ENCODE measurements around the gene DSCAML1. TPM values are rescaled to one million over a fixed set of nuclear protein-coding genes. Genes with fewer than 3 reads are reported as not detected.

The DSCAML1 gene
- total and polyA plus RNA-seq, 2 experiments from 2014 or later, result not detected

DNA sequence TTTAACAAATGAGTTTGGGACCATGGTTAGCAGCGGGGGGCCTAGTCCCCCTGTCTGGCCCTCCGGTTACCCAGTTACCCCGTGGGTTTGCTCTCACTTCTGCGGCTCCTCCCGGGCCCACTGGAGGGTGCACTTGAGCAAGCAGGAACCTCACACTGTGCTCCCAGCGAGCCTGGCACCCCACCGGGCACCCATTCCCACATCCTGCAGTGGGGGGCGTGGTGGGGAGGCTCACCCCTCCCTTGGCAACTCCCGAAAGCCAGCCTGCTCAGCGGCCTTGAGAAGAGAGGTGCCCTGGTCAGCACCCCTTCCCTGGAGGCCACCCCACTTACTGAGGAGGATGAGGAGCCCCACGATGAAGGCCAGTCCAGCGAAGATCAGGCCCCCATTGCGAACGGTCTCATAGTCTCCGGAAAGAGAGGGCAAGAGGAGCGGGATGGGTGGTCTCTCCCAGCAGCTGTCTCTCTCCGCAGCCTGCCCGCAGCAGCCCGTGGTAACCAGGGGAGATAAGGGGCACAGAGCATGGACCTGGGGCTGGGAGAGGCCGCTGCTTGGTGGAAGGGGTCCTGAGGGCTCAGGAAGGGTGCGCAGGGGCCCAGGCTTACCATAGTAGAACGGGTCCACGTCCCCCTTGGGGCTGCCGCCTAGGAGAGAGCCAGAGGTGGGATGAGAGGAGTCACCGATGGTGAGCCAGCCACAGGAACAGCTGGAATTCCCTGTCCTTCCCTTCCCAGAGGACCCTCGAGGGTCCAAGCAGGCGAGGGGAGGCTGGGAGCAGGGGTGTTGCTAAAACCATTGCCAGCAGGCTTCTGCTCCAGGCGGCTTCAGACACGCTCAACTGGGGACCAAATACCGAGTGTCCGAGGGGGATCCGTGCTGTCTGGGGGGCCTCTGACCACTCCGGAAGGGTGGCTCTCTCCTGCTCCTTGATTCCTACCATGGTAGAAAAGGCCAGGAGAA lies 25.3 kb upstream of the DSCAML1 start:
- H3K4me2 ChIP-seq (ENCODE audit: unreplicated experiment), result no peak overlapping the region
- DNase-seq, result peak; percentile 41
- in situ Hi-C loops (cut with MboI), result no loop called here
- no peak overlapping the region for H3K27ac ChIP-seq
- 61 to 67% methylated on average over 32 to 33 of the region's 33 CpGs for WGBS, 2 experiments (ENCODE audit: low coverage in 1 of 2, low lambda C conversion rate in 2 of 2, missing lambda C conversion rate in 2 of 2)
- no peak overlapping the region for H3K9ac ChIP-seq
- 0 out of 2 replicates have a peak, but pooled peaks cover 11% of the 10 kb centered on the region for H3K27me3 ChIP-seq (replicated peaks; ENCODE audit: insufficient read depth)
- no peak overlapping the region for H2AFZ ChIP-seq
- no peaks in the 10 kb centered on the region for H3K9me3 ChIP-seq (ENCODE audit: low read depth)
- no peaks in the 10 kb centered on the region for H3K4me1 ChIP-seq (ENCODE audit: insufficient read depth)
- H3K79me2 ChIP-seq (ENCODE audit: insufficient read depth), result no peaks in the 10 kb centered on the region
- H3K4me3 ChIP-seq, result no peak overlapping the region
- TF ChIP-seq EZH2 (IDR thresholded peaks at IDR 0.05; ENCODE audit: insufficient read depth, poor library complexity, severe bottlenecking) (no peak), EZH2phosphoT487 (IDR thresholded peaks at IDR 0.05; ENCODE audit: insufficient read depth, low read depth) (no peak)
- no peaks in the 10 kb centered on the region for H3F3A ChIP-seq (ENCODE audit: insufficient read depth)
- no peaks in the 10 kb centered on the region for H3K36me3 ChIP-seq (ENCODE audit: low read depth)
- no peaks in the 10 kb centered on the region for H4K20me1 ChIP-seq (ENCODE audit: insufficient read depth)
- H3K9me2 ChIP-seq (ENCODE audit: insufficient read depth), result no peaks in the 10 kb centered on the region

DNA sequence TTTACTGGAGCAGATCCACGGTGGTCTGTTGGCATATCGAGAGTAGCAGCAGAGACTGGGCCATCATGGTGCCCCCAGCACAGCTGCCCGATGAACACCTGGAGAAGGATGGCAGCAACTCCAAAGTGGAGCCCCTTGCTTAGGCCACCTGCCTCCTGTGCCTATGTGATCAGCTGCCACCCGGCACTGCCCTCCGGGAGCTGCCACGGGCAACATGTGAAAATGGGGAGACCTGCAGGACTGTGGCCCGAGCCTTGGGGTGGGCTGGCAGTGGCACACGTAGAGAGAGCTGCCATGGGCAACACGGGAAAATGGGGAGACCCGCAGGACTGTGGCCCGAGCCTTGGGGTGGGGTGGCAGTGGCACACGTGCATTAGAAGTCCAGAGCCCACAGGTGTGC lies 24.4 kb upstream of the DSCAML1 start:
- Histone ChIP-seq H4K20me1 (ENCODE audit: insufficient read depth) (no peaks in the 10 kb centered on the region), H3K27me3 (replicated peaks; ENCODE audit: insufficient read depth) (0 out of 2 replicates have a peak, but pooled peaks cover 6% of the 10 kb centered on the region), H3K36me3 (ENCODE audit: low read depth) (no peaks in the 10 kb centered on the region), H3K4me2 (ENCODE audit: unreplicated experiment) (no peak overlapping the region), H3F3A (ENCODE audit: insufficient read depth) (no peaks in the 10 kb centered on the region), H2AFZ (no peak overlapping the region), H3K9me3 (ENCODE audit: low read depth) (no peaks in the 10 kb centered on the region), H3K79me2 (ENCODE audit: insufficient read depth) (no peaks in the 10 kb centered on the region), H3K27ac (no peak overlapping the region), H3K9ac (no peak overlapping the region), H3K4me3 (no peak overlapping the region), H3K4me1 (ENCODE audit: insufficient read depth) (no peaks in the 10 kb centered on the region), H3K9me2 (ENCODE audit: insufficient read depth) (no peaks in the 10 kb centered on the region)
- no peak for DNase-seq
- 60 to 71% methylated on average over 11 to 12 of the region's 12 CpGs for WGBS, 2 experiments (ENCODE audit: low coverage in 1 of 2, low lambda C conversion rate in 2 of 2, missing lambda C conversion rate in 2 of 2)
- no peak for TF ChIP-seq EZH2 (IDR thresholded peaks at IDR 0.05; ENCODE audit: insufficient read depth, poor library complexity, severe bottlenecking)
- TF ChIP-seq EZH2phosphoT487 (IDR thresholded peaks at IDR 0.05; ENCODE audit: insufficient read depth, low read depth), result no peak
- in situ Hi-C loops (cut with MboI), result no loop called here

DNA sequence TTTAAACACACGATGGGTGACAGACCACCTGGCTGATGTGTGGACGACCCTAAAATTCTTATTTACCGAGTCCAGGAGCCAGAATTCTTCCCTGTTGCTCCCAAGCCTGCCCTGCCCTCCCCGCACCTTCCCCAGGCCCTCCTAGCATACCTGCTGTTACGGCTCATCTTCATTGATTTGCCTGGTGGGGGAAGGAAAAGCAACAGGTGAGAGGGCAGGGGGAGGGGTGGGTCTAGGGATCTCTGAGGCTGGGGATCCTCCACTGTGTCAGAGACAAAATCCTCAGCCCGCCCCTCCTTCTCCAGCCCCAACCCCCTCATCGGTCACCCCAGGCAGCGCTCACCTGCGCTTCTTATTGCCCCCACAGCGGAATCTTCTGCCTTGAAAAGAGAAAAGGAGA lies 23.5 kb upstream of the DSCAML1 start:
- Histone ChIP-seq H3F3A (ENCODE audit: insufficient read depth) (no peaks in the 10 kb centered on the region), H3K9me3 (ENCODE audit: low read depth) (no peaks in the 10 kb centered on the region), H3K9ac (no peak overlapping the region), H3K9me2 (ENCODE audit: insufficient read depth) (no peaks in the 10 kb centered on the region), H3K36me3 (ENCODE audit: low read depth) (no peaks in the 10 kb centered on the region), H3K4me3 (no peak overlapping the region), H3K4me2 (ENCODE audit: unreplicated experiment) (no peak overlapping the region), H2AFZ (no peak overlapping the region), H3K27ac (no peak overlapping the region), H3K4me1 (ENCODE audit: insufficient read depth) (no peaks in the 10 kb centered on the region), H3K27me3 (replicated peaks; ENCODE audit: insufficient read depth) (0 out of 2 replicates have a peak, but pooled peaks cover 5% of the 10 kb centered on the region), H4K20me1 (ENCODE audit: insufficient read depth) (no peaks in the 10 kb centered on the region), H3K79me2 (ENCODE audit: insufficient read depth) (no peaks in the 10 kb centered on the region)
- no peak for TF ChIP-seq EZH2 (IDR thresholded peaks at IDR 0.05; ENCODE audit: insufficient read depth, poor library complexity, severe bottlenecking)
- no peak for TF ChIP-seq EZH2phosphoT487 (IDR thresholded peaks at IDR 0.05; ENCODE audit: insufficient read depth, low read depth)
- in situ Hi-C loops (cut with MboI), result no loop called here
- DNase-seq, result no peak
- WGBS, 2 experiments (ENCODE audit: low coverage in 1 of 2, low lambda C conversion rate in 2 of 2, missing lambda C conversion rate in 2 of 2), result 69 to 77% methylated on average over 8 to 10 of the region's 10 CpGs

DNA sequence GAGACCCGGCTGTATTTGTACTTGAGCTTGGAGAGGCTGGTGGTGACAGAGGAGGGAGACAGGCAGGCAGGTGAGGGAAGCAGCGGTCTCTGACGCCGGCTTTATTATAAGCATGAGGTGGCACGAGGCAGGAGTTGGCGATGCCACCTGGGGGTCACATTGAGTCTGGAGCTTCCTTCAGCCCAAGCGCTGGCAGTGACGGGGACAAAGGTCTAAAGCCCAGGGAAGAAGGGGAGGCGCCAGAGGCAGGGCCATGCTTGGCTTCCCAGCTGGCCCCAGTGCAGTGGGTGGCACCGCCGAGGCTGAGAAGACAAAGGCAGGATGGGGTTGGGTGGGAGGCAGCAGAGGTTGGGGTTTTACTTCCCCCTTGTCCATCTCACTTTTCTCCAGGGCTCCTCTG lies 23.1 kb upstream of the DSCAML1 start:
- no peaks in the 10 kb centered on the region for H3K4me1 ChIP-seq (ENCODE audit: insufficient read depth)
- H3K9me3 ChIP-seq (ENCODE audit: low read depth), result no peaks in the 10 kb centered on the region
- no peak overlapping the region for H3K27ac ChIP-seq
- H3K27me3 ChIP-seq (replicated peaks; ENCODE audit: insufficient read depth), result 0 out of 2 replicates have a peak, but pooled peaks cover 5% of the 10 kb centered on the region
- WGBS, 2 experiments (ENCODE audit: low coverage in 1 of 2, low lambda C conversion rate in 2 of 2, missing lambda C conversion rate in 2 of 2), result 58 to 62% methylated on average over 11 of the region's 11 CpGs
- in situ Hi-C loops (cut with MboI), result no loop called here
- H3K36me3 ChIP-seq (ENCODE audit: low read depth), result no peaks in the 10 kb centered on the region
- no peaks in the 10 kb centered on the region for H3F3A ChIP-seq (ENCODE audit: insufficient read depth)
- H3K9me2 ChIP-seq (ENCODE audit: insufficient read depth), result no peaks in the 10 kb centered on the region
- H3K79me2 ChIP-seq (ENCODE audit: insufficient read depth), result no peaks in the 10 kb centered on the region
- DNase-seq, result no peak
- no peak overlapping the region for H2AFZ ChIP-seq
- TF ChIP-seq EZH2phosphoT487 (IDR thresholded peaks at IDR 0.05; ENCODE audit: insufficient read depth, low read depth), result no peak
- no peak for TF ChIP-seq EZH2 (IDR thresholded peaks at IDR 0.05; ENCODE audit: insufficient read depth, poor library complexity, severe bottlenecking)
- no peak overlapping the region for H3K9ac ChIP-seq
- H3K4me3 ChIP-seq, result no peak overlapping the region
- no peak overlapping the region for H3K4me2 ChIP-seq (ENCODE audit: unreplicated experiment)
- no peaks in the 10 kb centered on the region for H4K20me1 ChIP-seq (ENCODE audit: insufficient read depth)
